Progenitor cell of endocrine pancreas (in vitro differentiated cells): ENCODE measurements around the gene C1orf21. TPM values are rescaled to one million over a fixed set of nuclear protein-coding genes. Genes with fewer than 3 reads are reported as not detected.
A peak's percentile ranks its signal among the peaks of the same experiment; 100 is the strongest.

Experiments used
- DNase-seq: peaks from one replicate; pipeline ENCODE4 v3.0.0; 2021; ENCODE audit warnings: low spot score; ENCODE audit not compliant: unreplicated experiment
- H3K27ac Mint-ChIP-seq: 2 replicates; pipeline ENCODE4 v1.8.0; 2021; ENCODE audit warnings: mild to moderate bottlenecking, moderate library complexity, mixed read lengths
- H3K27me3 Mint-ChIP-seq: 2 replicates; pipeline ENCODE4 v1.8.0; 2021; ENCODE audit warnings: mixed read lengths
- H3K36me3 Mint-ChIP-seq: 2 replicates; pipeline ENCODE4 v1.8.0; 2022; ENCODE audit warnings: mixed read lengths; ENCODE audit not compliant: insufficient read depth
- H3K4me1 Mint-ChIP-seq: 2 replicates; pipeline ENCODE4 v1.8.0; 2021; ENCODE audit warnings: low read depth, mixed read lengths
- H3K4me3 Mint-ChIP-seq: 2 replicates; pipeline ENCODE4 v1.8.0; 2021; ENCODE audit warnings: low read depth, mild to moderate bottlenecking, moderate library complexity, mixed read lengths
- H3K9me3 Mint-ChIP-seq: 2 replicates; pipeline ENCODE4 v1.8.0; 2021; ENCODE audit warnings: low read depth, mixed read lengths
- CTCF ChIP-seq: fragments of 200-600 bp; sonication (generic); IDR thresholded peaks from one replicate; pipeline ENCODE4 v1.5.0; 2021; ENCODE audit warnings: antibody characterized with exemption, mild to moderate bottlenecking; ENCODE audit not compliant: unreplicated experiment
- total RNA-seq: library from RNA; stranded (reverse); gene quantifications from 2 replicates; pipeline ENCODE4 v1.2.1, GENCODE V29; 2021

The C1orf21 gene
- total RNA-seq, 1 donor from 2014 or later, result 10.0 TPM

GRCh38 chr1:184513966-184514365 is 127.1 kb downstream of the C1orf21 start:
- no peaks in the 10 kb centered on the region for H3K9me3 Mint-ChIP-seq
- DNase-seq, result no peak
- H3K27ac Mint-ChIP-seq, result no peak overlapping the region
- no peaks in the 10 kb centered on the region for H3K27me3 Mint-ChIP-seq
- no peaks in the 10 kb centered on the region for H3K4me1 Mint-ChIP-seq
- H3K36me3 Mint-ChIP-seq, result no peaks in the 10 kb centered on the region
- no peak for TF ChIP-seq CTCF
- no peak overlapping the region for H3K4me3 Mint-ChIP-seq

- no peak overlapping the region for H3K4me3 Mint-ChIP-seq
- H3K9me3 Mint-ChIP-seq, result no peaks in the 10 kb centered on the region
- DNase-seq, result no peak
- no peak for TF ChIP-seq CTCF
- H3K36me3 Mint-ChIP-seq, result no peaks in the 10 kb centered on the region
- H3K27me3 Mint-ChIP-seq, result no peaks in the 10 kb centered on the region
- no peaks in the 10 kb centered on the region for H3K4me1 Mint-ChIP-seq
- H3K27ac Mint-ChIP-seq, result no peak overlapping the region
These were observed 127.6 kb downstream of the C1orf21 start for GRCh38 chr1:184514447-184514846.

- no peaks in the 10 kb centered on the region for H3K27me3 Mint-ChIP-seq
- no peak overlapping the region for H3K4me3 Mint-ChIP-seq
- H3K36me3 Mint-ChIP-seq, result no peaks in the 10 kb centered on the region
- H3K4me1 Mint-ChIP-seq, result no peaks in the 10 kb centered on the region
- TF ChIP-seq CTCF, result no peak
- DNase-seq, result no peak
- H3K9me3 Mint-ChIP-seq, result no peaks in the 10 kb centered on the region
- no peak overlapping the region for H3K27ac Mint-ChIP-seq
These were observed 130.3 kb downstream of the C1orf21 start for GRCh38 chr1:184517130-184517529.

DNA sequence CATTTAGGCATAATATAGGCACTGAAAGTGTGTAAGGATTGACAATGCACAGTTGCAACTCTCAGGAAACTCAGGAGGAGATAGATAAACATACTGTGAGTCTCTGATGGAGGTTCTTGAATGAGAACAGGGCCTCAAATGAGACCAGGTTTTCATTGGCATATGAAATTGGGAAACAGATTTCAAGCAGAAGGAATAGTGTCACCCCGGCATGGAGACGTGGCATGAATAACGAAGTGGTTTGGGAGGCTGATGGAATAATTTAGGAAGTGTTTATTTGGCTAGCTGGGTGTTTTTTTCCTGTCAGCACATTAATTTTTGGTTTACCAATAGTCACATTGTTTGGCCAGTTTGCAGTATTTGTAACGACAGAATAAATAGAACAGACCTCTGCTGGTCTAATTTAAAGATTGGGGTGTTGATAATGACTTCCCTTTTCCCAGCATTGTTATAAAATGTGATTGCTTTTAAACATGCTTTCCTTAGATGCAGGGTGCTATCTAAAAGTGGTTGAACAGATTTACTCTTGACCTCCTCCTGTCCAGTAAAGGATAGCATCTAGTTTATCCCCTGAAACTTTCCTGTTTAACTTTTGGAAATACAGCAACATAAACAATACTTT is 132.0 kb downstream of the C1orf21 start:
- H3K36me3 Mint-ChIP-seq, result peaks cover 4% of the 10 kb centered on the region
- H3K27me3 Mint-ChIP-seq, result no peaks in the 10 kb centered on the region
- no peak for TF ChIP-seq CTCF
- peak overlapping the region; percentile 18 for H3K27ac Mint-ChIP-seq
- H3K4me1 Mint-ChIP-seq, result no peaks in the 10 kb centered on the region
- H3K9me3 Mint-ChIP-seq, result peaks cover 5% of the 10 kb centered on the region
- DNase-seq, result no peak
- H3K4me3 Mint-ChIP-seq, result no peak overlapping the region

DNA sequence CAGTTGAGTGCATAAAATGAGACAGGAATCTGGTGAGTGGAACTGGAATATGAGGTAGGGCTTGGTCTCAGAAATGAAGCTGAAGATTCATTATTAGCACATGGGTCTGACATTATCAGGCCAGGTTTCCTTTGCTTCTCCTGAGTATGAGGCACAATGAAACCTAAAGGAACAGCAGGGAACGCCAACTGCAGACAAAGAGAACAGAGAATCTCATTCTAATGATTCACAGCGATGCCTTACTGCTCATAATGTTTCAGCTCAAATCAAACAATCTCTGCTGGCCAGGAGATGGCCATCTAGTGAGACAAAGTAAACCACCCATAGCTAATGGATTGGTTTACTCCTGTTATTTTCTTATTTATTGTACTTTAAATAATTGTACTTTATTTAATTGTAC is 133.5 kb downstream of the C1orf21 start:
- H3K27me3 Mint-ChIP-seq, result no peaks in the 10 kb centered on the region
- peaks cover 4% of the 10 kb centered on the region for H3K36me3 Mint-ChIP-seq
- H3K4me3 Mint-ChIP-seq, result no peak overlapping the region
- no peak overlapping the region for H3K27ac Mint-ChIP-seq
- no peak for DNase-seq
- no peaks in the 10 kb centered on the region for H3K4me1 Mint-ChIP-seq
- H3K9me3 Mint-ChIP-seq, result peaks cover 5% of the 10 kb centered on the region
- no peak for TF ChIP-seq CTCF
